Esophagus muscularis mucosa (tissue), 4 donors: ENCODE results near the gene SAMD4A.

Source experiments
- EP300 ChIP-seq: sonication (generic); formaldehyde crosslinking; IDR thresholded peaks from one replicate; pipeline ENCODE4 v1.6.1; 2017; ENCODE audit warnings: antibody characterized with exemption
- POLR2A ChIP-seq: fragments of 450-650 bp; IDR thresholded peaks from one replicate; pipeline ENCODE4 v1.6.1; 2017; ENCODE audit warnings: antibody characterized with exemption, moderate library complexity, mild to moderate bottlenecking, low read depth
- TF ChIP-seq, protein P1 (sequence below), 3 experiments: fragments of 200-600 bp in 2 of 3; fragments of 450-650 bp in 1 of 3; sonication (generic) in 2 of 3; IDR thresholded peaks; one replicate each; pipeline ENCODE4 v1.5.1; 2017 to 2019; ENCODE audit warnings: antibody characterized with exemption in 3 of 3, mild to moderate bottlenecking in 2 of 3, moderate library complexity in 1 of 3

DNA sequence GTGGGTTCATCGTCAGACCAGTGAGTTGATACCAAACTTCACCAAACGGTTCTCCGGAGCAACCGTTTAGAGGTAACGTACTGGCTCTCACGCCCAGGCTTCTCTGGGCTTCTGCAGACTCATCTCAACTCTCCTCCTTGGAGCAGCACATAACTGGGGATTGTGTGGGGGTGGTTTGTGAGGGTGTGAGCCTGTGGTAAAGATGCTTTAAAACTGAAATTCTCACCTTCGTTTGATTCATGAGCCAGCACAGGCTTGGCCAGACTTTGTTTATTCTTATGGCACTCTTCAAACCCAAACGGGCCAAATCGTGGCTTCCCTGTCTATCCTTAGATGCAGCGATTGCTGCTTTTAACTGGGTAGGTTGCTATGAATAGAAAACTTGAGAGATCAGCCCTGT lies 121.3 kb downstream of the SAMD4A start:
- TF ChIP-seq, protein P1, sequence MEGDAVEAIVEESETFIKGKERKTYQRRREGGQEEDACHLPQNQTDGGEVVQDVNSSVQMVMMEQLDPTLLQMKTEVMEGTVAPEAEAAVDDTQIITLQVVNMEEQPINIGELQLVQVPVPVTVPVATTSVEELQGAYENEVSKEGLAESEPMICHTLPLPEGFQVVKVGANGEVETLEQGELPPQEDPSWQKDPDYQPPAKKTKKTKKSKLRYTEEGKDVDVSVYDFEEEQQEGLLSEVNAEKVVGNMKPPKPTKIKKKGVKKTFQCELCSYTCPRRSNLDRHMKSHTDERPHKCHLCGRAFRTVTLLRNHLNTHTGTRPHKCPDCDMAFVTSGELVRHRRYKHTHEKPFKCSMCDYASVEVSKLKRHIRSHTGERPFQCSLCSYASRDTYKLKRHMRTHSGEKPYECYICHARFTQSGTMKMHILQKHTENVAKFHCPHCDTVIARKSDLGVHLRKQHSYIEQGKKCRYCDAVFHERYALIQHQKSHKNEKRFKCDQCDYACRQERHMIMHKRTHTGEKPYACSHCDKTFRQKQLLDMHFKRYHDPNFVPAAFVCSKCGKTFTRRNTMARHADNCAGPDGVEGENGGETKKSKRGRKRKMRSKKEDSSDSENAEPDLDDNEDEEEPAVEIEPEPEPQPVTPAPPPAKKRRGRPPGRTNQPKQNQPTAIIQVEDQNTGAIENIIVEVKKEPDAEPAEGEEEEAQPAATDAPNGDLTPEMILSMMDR (IDR thresholded peaks at IDR 0.05) = no peak
- TF ChIP-seq EP300 (no peak), POLR2A (no peak)
